ENCODE measurements around the gene SBF2. TPM values are rescaled to one million over a fixed set of nuclear protein-coding genes. Genes with fewer than 3 reads are reported as not detected.
"Not testable (repeated sequence)": the region's sequence is repeated elsewhere in the genome, so short reads cannot be mapped to it uniquely, and the experiment has no call there.

SBF2 gene
- total RNA-seq, 4 donors from 2014 or later = 67.5 to 92.9 (median 71.6) TPM

GRCh38 chr11:10233581-10233980 is 60.4 kb downstream of the SBF2 start:
- 89 to 93% methylated on average over 2 of the region's 2 CpGs for WGBS, 2 donors
- intact Hi-C loops (cut with DNase I) = no loop called here

GRCh38 chr11:10232756-10233155 is 61.3 kb downstream of the SBF2 start:
- Histone ChIP-seq H3K9me3 (no peaks in the 10 kb centered on the region), H3K27me3 (no peaks in the 10 kb centered on the region), H3K4me1 (no peaks in the 10 kb centered on the region), H3K4me3 (replicated peaks in 1 of 3) (no peak overlapping the region), H3K36me3 (no peaks in the 10 kb centered on the region), H3K27ac (no peak overlapping the region)
- TF ChIP-seq CTCF (IDR thresholded peaks at IDR 0.05) (no peak), POLR2A (IDR thresholded peaks at IDR 0.05) (no peak)
- DNase-seq = no peak
- WGBS, 2 donors = 90 to 92% methylated on average over 1 of the region's 1 CpG
- intact Hi-C loops (cut with DNase I) = no loop called here

More at GRCh38 chr11:10233581-10233980, 60.4 kb downstream of the SBF2 start:
- no peak for DNase-seq
- no peak overlapping the region for H3K27ac ChIP-seq
- no peaks in the 10 kb centered on the region for H3K9me3 ChIP-seq
- H3K36me3 ChIP-seq = no peaks in the 10 kb centered on the region
- H3K4me3 ChIP-seq (replicated peaks in 1 of 3) = no peak overlapping the region
- H3K4me1 ChIP-seq = no peaks in the 10 kb centered on the region
- TF ChIP-seq CTCF (IDR thresholded peaks at IDR 0.05) (no peak), POLR2A (IDR thresholded peaks at IDR 0.05) (no peak)
- H3K27me3 ChIP-seq = no peaks in the 10 kb centered on the region

GRCh38 chr11:10231803-10232202 is 62.2 kb downstream of the SBF2 start:
- intact Hi-C loops (cut with DNase I); DNase-seq: not testable (repeated sequence)
- 92 to 93% methylated on average over 9 to 13 of the region's 13 CpGs for WGBS, 2 donors

GRCh38 chr11:10225553-10225952 is 68.5 kb downstream of the SBF2 start:
- no peaks in the 10 kb centered on the region for H3K27me3 ChIP-seq
- H3K4me1 ChIP-seq = peaks cover 0 to 6% of the 10 kb centered on the region in 2 donors
- no peaks in the 10 kb centered on the region for H3K36me3 ChIP-seq
- intact Hi-C loops (cut with DNase I) = no loop called here
- no peaks in the 10 kb centered on the region for H3K9me3 ChIP-seq
- 28 to 39% methylated on average over 2 of the region's 2 CpGs for WGBS, 2 donors
- no peak overlapping the region for H3K27ac ChIP-seq
- no peak overlapping the region for H3K4me3 ChIP-seq (replicated peaks in 1 of 3)
- DNase-seq = no peak
- no peak for TF ChIP-seq CTCF (IDR thresholded peaks at IDR 0.05)
- no peak for TF ChIP-seq POLR2A (IDR thresholded peaks at IDR 0.05)

More at GRCh38 chr11:10231803-10232202, 62.2 kb downstream of the SBF2 start:
- not testable (repeated sequence) for H3K36me3 ChIP-seq; H3K4me1 ChIP-seq; H3K27me3 ChIP-seq; H3K9me3 ChIP-seq; H3K27ac ChIP-seq; H3K4me3 ChIP-seq (replicated peaks in 1 of 3)

GRCh38 chr11:10222399-10222798 is 71.6 kb downstream of the SBF2 start:
- Histone ChIP-seq H3K27me3 (no peaks in the 10 kb centered on the region), H3K4me3 (replicated peaks in 1 of 3) (no peak overlapping the region), H3K9me3 (no peaks in the 10 kb centered on the region), H3K36me3 (no peaks in the 10 kb centered on the region), H3K27ac (no peak overlapping the region), H3K4me1 (peaks cover 0 to 6% of the 10 kb centered on the region in 2 donors)
- intact Hi-C loops (cut with DNase I) = no loop called here
- no peak for DNase-seq
- WGBS, 2 donors = 92 to 95% methylated on average over 3 of the region's 3 CpGs
- TF ChIP-seq POLR2A (IDR thresholded peaks at IDR 0.05) = no peak
- TF ChIP-seq CTCF (IDR thresholded peaks at IDR 0.05) = no peak

- no peak for TF ChIP-seq POLR2A (IDR thresholded peaks at IDR 0.05)
- no peak for TF ChIP-seq CTCF (IDR thresholded peaks at IDR 0.05)
- intact Hi-C loops (cut with DNase I) = no loop called here
- H3K9me3 ChIP-seq = no peaks in the 10 kb centered on the region
- no peak overlapping the region for H3K27ac ChIP-seq
- no peak overlapping the region for H3K4me3 ChIP-seq (replicated peaks in 1 of 3)
- H3K27me3 ChIP-seq = no peaks in the 10 kb centered on the region
- no peaks in the 10 kb centered on the region for H3K36me3 ChIP-seq
- peaks cover 0 to 6% of the 10 kb centered on the region in 2 donors for H3K4me1 ChIP-seq
- 88 to 94% methylated on average over 2 of the region's 2 CpGs for WGBS, 2 donors
- DNase-seq = no peak
Measured at GRCh38 chr11:10221342-10221741, 72.7 kb downstream of the SBF2 start.
